ENCODE results near the gene COL4A2.
A peak's percentile ranks its signal among the peaks of the same experiment; 100 is the strongest.

Gene COL4A2

DNA sequence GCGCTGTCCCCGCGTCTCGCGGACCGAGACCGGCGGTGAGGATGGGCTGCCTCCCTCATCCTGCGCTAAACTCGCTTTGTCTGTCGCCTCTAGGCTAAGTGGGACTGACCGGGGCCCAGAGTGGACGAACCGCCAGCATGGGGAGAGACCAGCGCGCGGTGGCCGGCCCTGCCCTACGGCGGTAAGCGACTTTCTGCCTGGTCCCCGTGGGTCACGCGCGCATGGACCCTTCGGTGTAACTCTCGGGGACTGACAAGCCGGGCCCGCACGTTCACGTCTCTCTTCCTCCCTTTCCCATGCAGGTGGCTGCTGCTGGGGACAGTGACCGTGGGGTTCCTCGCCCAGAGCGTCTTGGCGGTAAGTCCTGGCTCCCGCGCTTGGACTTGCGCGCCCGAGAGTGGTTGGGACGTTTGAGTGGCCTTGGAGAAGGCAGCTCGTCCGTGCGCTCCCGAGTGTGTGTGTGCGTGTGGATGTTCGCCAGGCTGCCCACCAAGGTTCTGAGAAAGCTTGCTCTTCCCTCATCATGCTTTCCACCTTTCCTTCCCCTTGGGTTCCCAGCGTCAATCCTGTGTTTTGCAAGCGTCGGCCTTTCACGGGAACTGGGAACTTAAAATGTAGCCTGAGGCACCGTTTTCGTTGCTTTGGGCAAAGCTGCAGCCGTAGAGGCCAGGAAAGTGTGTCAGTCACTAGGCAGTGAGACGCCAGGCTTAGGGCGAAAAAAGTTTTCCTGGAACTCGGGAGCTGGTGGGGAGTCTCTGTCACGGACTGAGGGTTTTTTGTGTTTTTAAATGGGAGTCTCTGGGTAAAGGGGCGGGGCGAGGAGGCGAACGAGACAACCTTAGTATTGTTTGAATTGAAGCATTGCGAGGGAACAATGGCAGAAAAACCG, 927 bp downstream of the COL4A2 start:
- no peaks in the 10 kb centered on the region for H3K9me3 ChIP-seq (ENCODE audit: insufficient read depth, low read length)
- peaks cover 7% of the 10 kb centered on the region for H3K4me1 ChIP-seq (ENCODE audit: insufficient read depth, insufficient read length)
- peak overlapping the region; percentile 85 for H3K9ac ChIP-seq (ENCODE audit: insufficient read length, low read depth)
- no peaks in the 10 kb centered on the region for H3K27me3 ChIP-seq (ENCODE audit: insufficient read depth, insufficient read length)
- peaks cover 42% of the 10 kb centered on the region for H3K36me3 ChIP-seq (ENCODE audit: insufficient read depth, insufficient read length, low read length)
- DNase-seq (ENCODE audit: low read depth, low spot score), result no peak
- TF ChIP-seq YY1 (IDR thresholded peaks at IDR 0.05; ENCODE audit: insufficient read depth, insufficient read length) (no peak), SUZ12 (IDR thresholded peaks at IDR 0.05; ENCODE audit: extremely low read depth, insufficient read depth, insufficient read length) (peak; percentile 52), ZNF274 (IDR thresholded peaks at IDR 0.05; ENCODE audit: low read depth, low read length) (no peak)
- peak overlapping the region; percentile 73 for H3K4me3 ChIP-seq (ENCODE audit: insufficient read length, low read depth)

DNA sequence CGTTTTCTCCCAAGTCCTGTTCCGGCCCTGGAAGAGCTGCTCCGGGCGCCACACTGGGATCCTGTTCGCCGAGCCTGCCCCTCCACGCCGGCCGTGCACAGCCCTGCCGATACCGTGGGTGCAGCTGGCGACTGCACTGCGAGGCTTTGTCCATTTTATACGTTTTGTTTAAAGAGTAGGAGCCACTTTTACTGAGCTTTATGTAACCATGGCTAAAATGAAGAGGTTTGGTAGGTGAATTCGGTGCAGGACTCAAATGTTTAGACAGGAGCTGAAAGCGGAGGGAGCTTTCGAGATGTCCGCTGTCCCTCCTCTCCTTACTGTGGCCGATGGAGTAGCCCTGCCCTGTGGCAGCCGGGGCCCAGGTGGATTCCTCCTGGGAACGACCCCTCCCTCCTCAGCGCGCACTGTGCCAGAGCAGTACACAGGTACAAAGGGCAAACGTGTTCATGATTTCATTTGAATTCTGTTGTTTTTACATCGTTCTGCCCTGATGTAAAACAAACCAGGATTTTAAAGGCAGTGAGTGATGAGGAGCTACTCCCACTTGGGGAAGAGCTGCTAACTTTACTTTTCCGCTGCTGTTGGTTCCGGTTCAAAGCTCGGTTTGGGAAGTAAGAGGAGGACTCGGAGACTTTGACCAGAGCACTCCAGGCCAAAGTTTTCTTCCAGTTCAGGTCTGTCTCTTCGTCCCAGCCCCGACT, 1.7 kb downstream of the COL4A2 start:
- no peak for TF ChIP-seq ZNF274 (IDR thresholded peaks at IDR 0.05; ENCODE audit: low read depth, low read length)
- no peak for TF ChIP-seq YY1 (IDR thresholded peaks at IDR 0.05; ENCODE audit: insufficient read depth, insufficient read length)
- no peak for TF ChIP-seq SUZ12 (IDR thresholded peaks at IDR 0.05; ENCODE audit: extremely low read depth, insufficient read depth, insufficient read length)
- Histone ChIP-seq H3K9ac (ENCODE audit: insufficient read length, low read depth) (peak overlapping the region; percentile 85), H3K36me3 (ENCODE audit: insufficient read depth, insufficient read length, low read length) (peaks cover 34% of the 10 kb centered on the region), H3K4me3 (ENCODE audit: insufficient read length, low read depth) (peak overlapping the region; percentile 73), H3K9me3 (ENCODE audit: insufficient read depth, low read length) (no peaks in the 10 kb centered on the region), H3K27me3 (ENCODE audit: insufficient read depth, insufficient read length) (no peaks in the 10 kb centered on the region), H3K4me1 (ENCODE audit: insufficient read depth, insufficient read length) (peaks cover 7% of the 10 kb centered on the region)
- no peak for DNase-seq (ENCODE audit: low read depth, low spot score)

DNA sequence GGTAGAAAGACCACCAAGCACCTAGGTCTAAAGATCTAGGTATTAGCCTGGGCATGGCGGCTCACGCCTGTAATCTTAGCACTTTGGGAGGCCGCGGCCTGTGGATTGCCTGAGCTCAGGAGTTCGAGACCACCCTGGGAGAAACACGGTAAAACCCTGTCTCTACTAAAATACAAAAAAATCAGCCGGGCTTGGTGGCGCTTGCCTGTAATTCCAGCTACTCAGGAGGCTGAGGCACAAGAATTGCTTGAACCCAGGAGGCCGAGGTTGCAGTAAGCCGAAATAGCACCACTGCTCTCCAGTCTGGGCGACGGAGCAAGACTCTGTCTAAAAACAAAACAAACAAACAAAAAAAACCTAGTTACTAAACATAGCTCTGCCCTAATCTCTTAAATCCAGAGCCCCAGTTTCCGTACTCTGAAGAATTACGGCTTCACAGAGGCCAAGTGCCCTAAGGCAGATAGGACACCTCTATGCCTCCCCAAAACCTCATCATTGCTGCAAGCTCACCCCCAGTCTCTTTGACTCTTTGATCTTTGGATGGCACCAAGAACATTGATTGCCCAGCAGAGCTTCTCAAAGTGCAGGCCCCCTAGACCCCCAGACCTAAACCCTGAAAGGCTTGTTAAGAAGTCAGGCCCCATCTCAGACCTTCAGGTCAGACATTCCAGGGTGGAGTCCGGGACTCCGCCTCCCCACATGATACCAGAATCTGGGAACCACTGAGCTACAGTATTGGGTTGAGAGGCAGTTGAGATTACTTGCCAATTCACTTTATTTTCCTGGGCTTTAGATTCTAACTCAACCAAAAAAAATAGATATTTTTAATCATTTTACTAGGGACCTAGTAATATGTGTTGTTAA, 2.8 kb downstream of the COL4A2 start:
- Histone ChIP-seq H3K4me1 (ENCODE audit: insufficient read depth, insufficient read length) (peaks cover 7% of the 10 kb centered on the region), H3K4me3 (ENCODE audit: insufficient read length, low read depth) (no peak overlapping the region), H3K27me3 (ENCODE audit: insufficient read depth, insufficient read length) (no peaks in the 10 kb centered on the region), H3K36me3 (ENCODE audit: insufficient read depth, insufficient read length, low read length) (peaks cover 34% of the 10 kb centered on the region), H3K9ac (ENCODE audit: insufficient read length, low read depth) (no peak overlapping the region), H3K9me3 (ENCODE audit: insufficient read depth, low read length) (no peaks in the 10 kb centered on the region)
- TF ChIP-seq ZNF274 (IDR thresholded peaks at IDR 0.05; ENCODE audit: low read depth, low read length) (no peak), SUZ12 (IDR thresholded peaks at IDR 0.05; ENCODE audit: extremely low read depth, insufficient read depth, insufficient read length) (no peak), YY1 (IDR thresholded peaks at IDR 0.05; ENCODE audit: insufficient read depth, insufficient read length) (no peak)
- DNase-seq (ENCODE audit: low read depth, low spot score), result no peak

DNA sequence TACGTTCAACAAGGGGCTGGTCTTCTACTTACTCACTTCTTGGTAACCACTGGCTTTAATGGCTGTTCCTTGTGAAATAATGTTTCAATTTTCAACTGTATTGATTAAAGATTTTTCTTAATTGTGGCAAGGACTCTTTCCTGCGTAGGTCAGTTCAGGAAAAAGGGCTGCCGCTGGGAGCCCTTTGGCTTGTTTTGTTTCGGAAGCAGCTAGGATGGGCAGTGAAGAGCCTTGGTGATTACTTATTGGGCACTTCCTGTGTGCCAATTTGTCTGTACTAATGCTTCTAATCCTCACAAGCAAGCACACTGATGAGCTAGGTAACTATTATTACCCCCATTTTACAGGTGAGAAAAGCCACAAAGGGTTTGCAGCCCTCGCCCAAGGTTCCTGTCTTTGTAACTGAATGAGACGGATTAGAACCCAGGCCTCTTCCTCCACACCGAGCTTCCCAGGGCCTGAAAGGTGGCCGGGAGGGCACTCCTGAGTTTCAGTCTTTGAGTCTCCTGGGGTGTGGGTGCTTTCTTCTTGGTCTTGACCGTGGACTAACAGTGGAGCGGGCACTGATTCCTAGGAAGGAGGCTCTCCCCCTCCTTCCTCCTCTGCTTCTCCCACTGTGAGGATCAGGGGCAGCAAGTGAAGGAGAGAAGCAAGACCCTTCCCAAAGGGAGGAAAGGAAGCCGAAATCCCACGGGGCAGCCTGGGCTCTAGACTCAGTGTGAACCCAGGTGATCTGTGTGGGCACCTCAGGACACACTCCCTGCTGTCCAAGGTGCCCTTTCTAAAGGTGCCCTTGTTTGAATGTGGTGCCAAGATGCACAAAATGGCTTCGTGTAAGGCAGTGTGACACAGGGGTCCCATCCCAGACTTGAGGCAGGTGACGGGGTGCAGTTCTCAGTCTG, 3.7 kb downstream of the COL4A2 start:
- H3K4me1 ChIP-seq (ENCODE audit: insufficient read depth, insufficient read length), result peaks cover 7% of the 10 kb centered on the region
- no peaks in the 10 kb centered on the region for H3K27me3 ChIP-seq (ENCODE audit: insufficient read depth, insufficient read length)
- no peak overlapping the region for H3K9ac ChIP-seq (ENCODE audit: insufficient read length, low read depth)
- no peak for DNase-seq (ENCODE audit: low read depth, low spot score)
- H3K36me3 ChIP-seq (ENCODE audit: insufficient read depth, insufficient read length, low read length), result peaks cover 36% of the 10 kb centered on the region
- no peaks in the 10 kb centered on the region for H3K9me3 ChIP-seq (ENCODE audit: insufficient read depth, low read length)
- no peak overlapping the region for H3K4me3 ChIP-seq (ENCODE audit: insufficient read length, low read depth)
- TF ChIP-seq SUZ12 (IDR thresholded peaks at IDR 0.05; ENCODE audit: extremely low read depth, insufficient read depth, insufficient read length), result no peak
- TF ChIP-seq YY1 (IDR thresholded peaks at IDR 0.05; ENCODE audit: insufficient read depth, insufficient read length), result no peak
- no peak for TF ChIP-seq ZNF274 (IDR thresholded peaks at IDR 0.05; ENCODE audit: low read depth, low read length)

DNA sequence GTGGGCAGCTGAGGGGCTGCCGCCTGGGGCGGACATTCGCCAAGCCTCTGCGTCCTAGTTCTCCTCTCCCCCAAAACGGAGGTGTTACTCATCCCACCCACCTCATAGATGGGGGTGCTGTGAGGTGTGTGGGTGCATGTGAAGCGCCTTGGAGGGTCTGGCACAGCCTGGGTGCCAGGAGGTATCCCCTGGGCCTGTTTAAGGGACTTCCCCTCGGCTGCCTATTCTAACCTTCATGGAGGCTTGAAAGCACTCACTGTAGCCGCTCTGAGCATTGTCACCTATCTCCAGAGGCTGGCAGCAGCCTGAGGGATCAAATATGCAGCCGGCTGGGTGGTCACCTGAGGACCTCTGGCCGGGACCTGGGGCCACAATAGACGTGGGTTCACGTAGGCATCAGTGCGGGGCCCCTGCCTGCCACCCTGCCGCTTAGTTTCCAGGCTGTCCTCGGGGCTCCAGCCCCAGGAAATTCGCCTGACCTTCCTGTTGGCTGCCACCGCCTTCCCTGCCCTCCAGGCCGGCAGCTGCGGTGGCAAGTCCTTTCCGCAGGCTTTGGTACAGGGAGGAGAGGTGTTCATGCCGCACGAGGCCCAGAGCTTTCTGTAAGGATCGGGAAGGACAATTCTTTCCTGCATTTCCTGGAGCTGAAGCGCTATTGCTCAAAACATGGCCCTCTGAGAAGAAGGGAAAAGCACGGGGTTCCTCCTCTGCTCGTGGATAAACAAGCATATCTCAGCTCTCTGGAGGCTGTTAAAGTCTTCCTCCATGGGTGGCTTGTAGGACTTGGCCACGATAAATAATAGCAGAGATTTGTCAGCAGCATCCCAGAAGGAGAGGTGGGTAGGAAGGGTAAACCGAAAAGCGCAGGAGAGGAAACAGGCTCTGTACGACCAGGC, 4.6 kb downstream of the COL4A2 start:
- H3K27me3 ChIP-seq (ENCODE audit: insufficient read depth, insufficient read length), result no peaks in the 10 kb centered on the region
- peaks cover 7% of the 10 kb centered on the region for H3K4me1 ChIP-seq (ENCODE audit: insufficient read depth, insufficient read length)
- H3K4me3 ChIP-seq (ENCODE audit: insufficient read length, low read depth), result no peak overlapping the region
- no peak for DNase-seq (ENCODE audit: low read depth, low spot score)
- TF ChIP-seq YY1 (IDR thresholded peaks at IDR 0.05; ENCODE audit: insufficient read depth, insufficient read length) (no peak), SUZ12 (IDR thresholded peaks at IDR 0.05; ENCODE audit: extremely low read depth, insufficient read depth, insufficient read length) (no peak)
- peaks cover 44% of the 10 kb centered on the region for H3K36me3 ChIP-seq (ENCODE audit: insufficient read depth, insufficient read length, low read length)
- H3K9me3 ChIP-seq (ENCODE audit: insufficient read depth, low read length), result no peaks in the 10 kb centered on the region
- no peak overlapping the region for H3K9ac ChIP-seq (ENCODE audit: insufficient read length, low read depth)
